Stimulated activated CD8-positive, alpha-beta memory T cell treated with anti-CD3 and anti-CD28 coated beads, Interleukin-7, amount 100 ng/mL, for 1 hour (primary cell): ENCODE results near the gene CDKN2B-AS1.
"Not testable (repeated sequence)": the region's sequence is repeated elsewhere in the genome, so short reads cannot be mapped to it uniquely, and the experiment has no call there.

Source experiments
- DNase-seq, 2 donors: peaks; one replicate each; pipeline ENCODE4 v3.0.0-alpha.2; 2020; ENCODE audit warnings: low read depth in 2 of 2

The CDKN2B-AS1 gene

GRCh38 chr9:22043928-22044327 is 49.3 kb downstream of the CDKN2B-AS1 start:
- no peak for DNase-seq

- no peak for DNase-seq
Observed at GRCh38 chr9:22044583-22044982, 50.0 kb downstream of the CDKN2B-AS1 start.

GRCh38 chr9:22045423-22045822 is 50.8 kb downstream of the CDKN2B-AS1 start:
- DNase-seq, result no peak

- DNase-seq, result no peak
Observed at GRCh38 chr9:22046243-22046885, 51.8 kb downstream of the CDKN2B-AS1 start.

GRCh38 chr9:22047596-22047995 is 53.0 kb downstream of the CDKN2B-AS1 start:
- no peak for DNase-seq

GRCh38 chr9:22049411-22049810 is 54.8 kb downstream of the CDKN2B-AS1 start:
- no peak for DNase-seq

GRCh38 chr9:22050924-22051323 is 56.3 kb downstream of the CDKN2B-AS1 start:
- DNase-seq, result no peak

GRCh38 chr9:22052376-22052945 is 57.9 kb downstream of the CDKN2B-AS1 start:
- no peak for DNase-seq

- DNase-seq, result no peak
Observed at GRCh38 chr9:22053178-22053577, 58.6 kb downstream of the CDKN2B-AS1 start.

- DNase-seq, result no peak
Observed at GRCh38 chr9:22054076-22054475, 59.5 kb downstream of the CDKN2B-AS1 start.

- no peak for DNase-seq
Observed at GRCh38 chr9:22054529-22054928, 59.9 kb downstream of the CDKN2B-AS1 start.

GRCh38 chr9:22055090-22055489 is 60.5 kb downstream of the CDKN2B-AS1 start:
- no peak for DNase-seq

- DNase-seq, result no peak
Observed at GRCh38 chr9:22056402-22056801, 61.8 kb downstream of the CDKN2B-AS1 start.

GRCh38 chr9:22057972-22058371 is 63.4 kb downstream of the CDKN2B-AS1 start:
- not testable (repeated sequence) for DNase-seq

- DNase-seq, result no peak
Observed at GRCh38 chr9:22060831-22061383, 66.3 kb downstream of the CDKN2B-AS1 start.

- no peak for DNase-seq
Observed at GRCh38 chr9:22064957-22065356, 70.4 kb downstream of the CDKN2B-AS1 start.

GRCh38 chr9:22065431-22066200 is 71.0 kb downstream of the CDKN2B-AS1 start:
- DNase-seq, result no peak

- DNase-seq, result no peak
Observed at GRCh38 chr9:22067196-22067595, 72.6 kb downstream of the CDKN2B-AS1 start.

- no peak for DNase-seq
Observed at GRCh38 chr9:22068369-22068768, 73.8 kb downstream of the CDKN2B-AS1 start.

GRCh38 chr9:22073349-22073748 is 78.8 kb downstream of the CDKN2B-AS1 start:
- no peak for DNase-seq

- no peak for DNase-seq
Observed at GRCh38 chr9:22078081-22078480, 83.5 kb downstream of the CDKN2B-AS1 start.

- DNase-seq, result no peak
Observed at GRCh38 chr9:22079873-22080341, 85.3 kb downstream of the CDKN2B-AS1 start.
